HG02870 (cell line): ENCODE measurements around the gene SYNJ2.

ENCODE experiments used
- ATAC-seq: cut with Tn5 transposase; IDR thresholded peaks from one replicate; pipeline ENCODE4 v1.9.1; 2021; ENCODE audit warnings: mild to moderate bottlenecking, moderate library complexity; ENCODE audit not compliant: unreplicated experiment

Gene SYNJ2

GRCh38 chr6:157996201-157996712 lies 14.6 kb downstream of the SYNJ2 start:
- ATAC-seq, result no peak

GRCh38 chr6:157996918-157997702 lies 15.4 kb downstream of the SYNJ2 start:
- ATAC-seq, result no peak

- no peak for ATAC-seq
These were observed 16.4 kb downstream of the SYNJ2 start for GRCh38 chr6:157997893-157998608.

- no peak for ATAC-seq
These were observed 17.1 kb downstream of the SYNJ2 start for GRCh38 chr6:157998707-157999167.

GRCh38 chr6:157999168-158000051 lies 17.7 kb downstream of the SYNJ2 start:
- no peak for ATAC-seq

- ATAC-seq, result no peak
These were observed 19.1 kb downstream of the SYNJ2 start for GRCh38 chr6:158000530-158001307.

GRCh38 chr6:158002249-158002950 lies 20.7 kb downstream of the SYNJ2 start:
- ATAC-seq, result no peak

- ATAC-seq, result no peak
These were observed 21.5 kb downstream of the SYNJ2 start for GRCh38 chr6:158002951-158003853.

- ATAC-seq, result no peak
These were observed 22.4 kb downstream of the SYNJ2 start for GRCh38 chr6:158003910-158004700.

GRCh38 chr6:158004701-158005095 lies 23.0 kb downstream of the SYNJ2 start:
- ATAC-seq, result no peak

- no peak for ATAC-seq
These were observed 24.0 kb downstream of the SYNJ2 start for GRCh38 chr6:158005626-158006180.

- no peak for ATAC-seq
These were observed 24.7 kb downstream of the SYNJ2 start for GRCh38 chr6:158006331-158006730.

GRCh38 chr6:158006821-158007570 lies 25.3 kb downstream of the SYNJ2 start:
- ATAC-seq, result no peak

GRCh38 chr6:158008864-158009113 lies 27.1 kb downstream of the SYNJ2 start:
- ATAC-seq, result no peak

GRCh38 chr6:158009114-158009891 lies 27.6 kb downstream of the SYNJ2 start:
- no peak for ATAC-seq

GRCh38 chr6:158009935-158010585 lies 28.4 kb downstream of the SYNJ2 start:
- ATAC-seq, result no peak
